IMR-90 (cell line): ENCODE results near the gene LRRC36. TPM values are rescaled to one million over a fixed set of nuclear protein-coding genes. Genes with fewer than 3 reads are reported as not detected.
A peak's percentile ranks its signal among the peaks of the same experiment; 100 is the strongest.

Experiments used
- BHLHE40 ChIP-seq: fragments of 150-350 bp; IDR thresholded peaks from 2 replicates; pipeline ENCODE4 v1.6.1; 2016; ENCODE audit warnings: mild to moderate bottlenecking, low read depth, low read length
- POLR2A ChIP-seq: IDR thresholded peaks from 2 replicates; pipeline ENCODE4 v1.6.1; 2012; ENCODE audit warnings: mild to moderate bottlenecking, low read depth, low read length
- RCOR1 ChIP-seq: IDR thresholded peaks from 2 replicates; pipeline ENCODE4 v1.6.1; 2012; ENCODE audit warnings: mild to moderate bottlenecking, low read length, improper control_type of control experiment; ENCODE audit not compliant: insufficient replicate concordance
- SMC3 ChIP-seq: fragments of 150-350 bp; IDR thresholded peaks from 2 replicates; pipeline ENCODE4 v1.6.1; 2016; ENCODE audit warnings: low read depth, mild to moderate bottlenecking, antibody characterized with exemption, low read length, moderate library complexity
- USF2 ChIP-seq: fragments of 150-350 bp; IDR thresholded peaks from 2 replicates; pipeline ENCODE4 v1.6.1; 2017; ENCODE audit warnings: mild to moderate bottlenecking, antibody characterized with exemption, low read length, low read depth
- polyA plus RNA-seq, 3 experiments: library from polyadenylated mRNA; depleted of rRNA; stranded (reverse); fragments of >200 nt; gene quantifications; 2 replicates each; pipeline ENCODE4 v1.2.3, GENCODE V29; 2012; ENCODE audit warnings: low replicate concordance in 1 of 3
- total RNA-seq: library from RNA; depleted of rRNA; stranded (reverse); fragments of >200 nt; gene quantifications from 2 replicates; pipeline ENCODE4 v1.2.3, GENCODE V29; 2012

LRRC36 gene
- total and polyA plus RNA-seq, 2 of the 4 experiments (the other 2 are of a cell fraction), result 0.18 to 0.29 TPM

GRCh38 chr16:67277999-67278772 is 48.4 kb upstream of the LRRC36 start (continued):
- TF ChIP-seq USF2 (no peak), SMC3 (no peak), RCOR1 (no peak), BHLHE40 (no peak), POLR2A (peak; percentile 61)
